Airway epithelial cell (primary cell): ENCODE measurements around the gene NHERF1. TPM values are rescaled to one million over a fixed set of nuclear protein-coding genes. Genes with fewer than 3 reads are reported as not detected.

ENCODE experiments used
- total RNA-seq: library from RNA; depleted of rRNA; stranded (reverse); fragments of >200 nt; gene quantifications from 2 replicates; pipeline ENCODE4 v1.2.3, GENCODE V29; 2015

The NHERF1 gene
- total RNA-seq, result 215 and 238 TPM in 2 replicates

DNA sequence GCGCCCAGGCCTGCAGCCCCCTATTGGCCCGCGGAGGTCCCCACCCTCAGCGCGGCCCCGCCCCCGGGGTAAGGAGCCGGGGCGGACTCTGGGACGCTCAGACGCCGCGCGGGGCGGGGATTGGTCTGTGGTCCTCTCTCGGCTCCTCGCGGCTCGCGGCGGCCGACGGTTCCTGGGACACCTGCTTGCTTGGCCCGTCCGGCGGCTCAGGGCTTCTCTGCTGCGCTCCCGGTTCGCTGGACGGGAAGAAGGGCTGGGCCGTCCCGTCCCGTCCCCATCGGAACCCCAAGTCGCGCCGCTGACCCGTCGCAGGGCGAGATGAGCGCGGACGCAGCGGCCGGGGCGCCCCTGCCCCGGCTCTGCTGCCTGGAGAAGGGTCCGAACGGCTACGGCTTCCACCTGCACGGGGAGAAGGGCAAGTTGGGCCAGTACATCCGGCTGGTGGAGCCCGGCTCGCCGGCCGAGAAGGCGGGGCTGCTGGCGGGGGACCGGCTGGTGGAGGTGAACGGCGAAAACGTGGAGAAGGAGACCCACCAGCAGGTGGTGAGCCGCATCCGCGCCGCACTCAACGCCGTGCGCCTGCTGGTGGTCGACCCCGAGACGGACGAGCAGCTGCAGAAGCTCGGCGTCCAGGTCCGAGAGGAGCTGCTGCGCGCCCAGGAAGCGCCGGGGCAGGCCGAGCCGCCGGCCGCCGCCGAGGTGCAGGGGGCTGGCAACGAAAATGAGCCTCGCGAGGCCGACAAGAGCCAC, at the start of gene NHERF1:
TSS of gene NHERF1 (plus strand) at position 100 of the 750 bp plus-strand sequence. CDS start at position 319, 219 bp downstream.

DNA sequence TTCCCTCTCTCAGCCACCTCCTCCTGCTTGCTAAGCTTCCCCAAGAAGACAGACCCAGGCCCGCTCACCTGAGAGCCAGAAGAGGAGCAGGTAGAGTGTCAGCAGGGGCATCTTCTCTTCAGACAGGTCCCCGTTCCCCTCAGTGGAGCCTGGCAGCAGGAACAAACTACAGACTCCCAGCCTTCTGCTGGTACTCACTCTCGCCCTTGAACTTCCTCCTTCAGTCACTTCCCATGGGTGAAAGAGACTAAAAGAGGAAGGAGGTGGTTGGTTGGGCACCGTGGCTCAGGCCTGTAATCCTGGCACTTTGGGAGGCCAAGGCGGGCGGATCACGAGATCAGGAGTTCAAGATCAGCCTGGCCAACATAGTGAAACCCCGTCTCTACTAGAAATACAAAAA, 35.7 kb upstream of the NHERF1 start, which contains the start of gene CD300LF:
TSS of gene CD300LF (minus strand) at position 168 of the 400 bp plus-strand sequence. CDS start at position 111, 57 bp downstream.

DNA sequence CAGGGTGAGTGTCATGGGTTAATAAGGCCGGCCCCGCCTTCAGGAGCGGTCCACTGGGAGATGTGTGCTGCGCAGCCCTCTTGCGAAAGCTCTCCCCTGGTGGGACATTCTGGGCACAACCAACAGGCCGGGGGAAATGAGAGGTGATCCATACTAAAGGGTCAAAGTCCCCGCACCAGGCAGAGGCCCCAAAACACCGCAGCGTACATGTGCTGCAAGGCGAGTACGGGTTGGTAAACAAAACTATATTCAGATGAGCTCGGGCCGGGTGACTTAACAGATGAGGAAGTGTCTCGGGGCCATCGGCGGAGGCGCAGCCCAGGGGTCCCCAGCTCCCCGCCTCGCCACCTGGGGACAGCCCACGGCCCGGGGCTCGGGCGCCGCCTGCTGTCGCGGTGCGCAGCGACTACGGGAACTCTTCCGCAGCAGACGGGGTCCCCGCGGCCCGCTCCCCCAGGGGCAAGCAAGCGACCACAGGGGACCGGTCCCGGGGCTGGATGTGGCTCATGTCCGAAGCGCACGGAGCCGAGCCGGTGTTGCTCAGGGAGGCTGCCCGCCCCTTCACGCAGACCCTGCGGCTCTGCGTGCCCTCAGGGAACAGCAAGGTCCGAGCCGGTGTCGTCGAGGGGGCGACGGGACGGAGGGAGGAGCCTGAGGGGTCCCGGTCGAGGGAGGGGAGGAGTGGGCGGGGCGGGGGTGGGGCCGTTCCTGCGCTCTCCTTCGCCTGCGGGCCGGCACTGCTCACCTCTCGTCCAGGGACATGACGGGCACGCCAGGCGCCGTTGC, 11.7 kb upstream of the NHERF1 start, which contains the start of gene RAB37:
TSS of gene RAB37 (plus strand) at position 744 of the 786 bp plus-strand sequence. CDS start at position 761, 17 bp downstream.

DNA sequence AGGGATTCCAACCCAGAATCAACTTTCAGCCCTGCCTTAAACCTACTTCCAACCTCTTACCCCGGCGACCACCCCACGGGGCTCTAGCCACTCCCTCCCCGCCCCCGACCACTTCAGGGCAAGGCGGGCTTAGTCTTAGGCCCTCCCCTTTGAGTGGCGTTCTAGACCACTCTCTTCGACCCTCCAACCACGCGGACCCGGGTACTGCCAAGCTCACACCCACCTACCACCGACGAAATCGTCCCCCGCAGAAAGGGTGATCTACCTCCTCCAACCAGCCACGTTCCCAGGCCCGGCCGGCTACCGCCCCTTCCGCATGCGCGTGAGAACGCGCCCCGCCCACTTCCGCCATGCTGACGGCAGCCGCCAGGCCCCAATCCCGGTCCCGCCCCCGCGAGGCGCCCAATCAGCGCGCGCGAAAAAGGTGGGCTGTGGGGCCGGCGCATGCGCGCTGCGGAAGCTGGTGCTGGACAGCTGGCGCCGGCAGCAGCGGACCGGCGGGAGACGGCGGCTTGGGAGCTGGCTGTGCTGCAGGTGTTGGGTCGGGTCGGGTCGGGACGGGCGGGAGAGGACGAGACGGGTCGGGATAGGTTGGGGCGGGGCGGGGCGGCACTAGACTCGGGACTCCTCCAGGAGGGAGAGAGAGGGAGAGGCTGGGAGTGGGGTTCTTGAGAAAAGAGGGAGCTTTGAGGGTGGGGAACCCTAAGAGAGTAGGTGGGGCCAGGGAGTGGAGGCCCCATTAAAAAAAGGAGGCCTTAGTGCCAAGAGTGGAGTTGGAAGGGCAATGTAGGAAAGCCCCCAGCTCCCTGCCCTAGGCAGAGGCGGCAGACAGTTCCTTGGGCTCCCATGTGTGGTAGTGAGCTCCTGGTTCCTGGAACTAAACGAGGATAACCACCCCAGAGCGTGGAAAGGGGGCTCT, 27.9 kb downstream of the NHERF1 start, which contains the start of gene NAT9:
TSS of gene NAT9 (minus strand) at position 302 of the 919 bp plus-strand sequence. CDS start 647 bp downstream, outside the sequence.

Other genes with a start within 250 kb of the NHERF1 start
- not detected in 2 replicates for gene CD300LB, start 217.2 kb upstream of the NHERF1 start, total RNA-seq
- not detected in 2 replicates for gene CD300C, start 202.5 kb upstream of the NHERF1 start, total RNA-seq
- gene CD300H, start 181.1 kb upstream of the NHERF1 start, total RNA-seq, result 0.46 TPM in 1 of 2 replicates, not detected in the other
- gene CD300LD, start 156.3 kb upstream of the NHERF1 start, total RNA-seq, result not detected in 2 replicates
- gene CD300E, start 124.9 kb upstream of the NHERF1 start, total RNA-seq, result not detected in 2 replicates
- not detected in 2 replicates for gene CD300LF, start 35.7 kb upstream of the NHERF1 start, total RNA-seq
- gene RAB37, start 11.4 kb upstream of the NHERF1 start, total RNA-seq, result 0.05 and 0.42 TPM in 2 replicates
- gene NAT9, start 27.7 kb downstream of the NHERF1 start, total RNA-seq, result 22.3 and 24.6 TPM in 2 replicates
- not detected in 2 replicates for gene GRIN2C, start 111.3 kb downstream of the NHERF1 start, total RNA-seq
- 48.2 and 57.8 TPM in 2 replicates for gene FDXR, start 124.4 kb downstream of the NHERF1 start, total RNA-seq
- gene FADS6, start 145.0 kb downstream of the NHERF1 start, total RNA-seq, result 0.74 and 0.85 TPM in 2 replicates
- 5.2 and 5.6 TPM in 2 replicates for gene USH1G, start 174.6 kb downstream of the NHERF1 start, total RNA-seq
- 0.42 and 0.79 TPM in 2 replicates for gene OTOP2, start 175.6 kb downstream of the NHERF1 start, total RNA-seq
- 0.14 and 0.56 TPM in 2 replicates for gene OTOP3, start 187.3 kb downstream of the NHERF1 start, total RNA-seq
- 3.8 and 9.2 TPM in 2 replicates for gene HID1, start 224.1 kb downstream of the NHERF1 start, total RNA-seq
- gene CDR2L, start 239.0 kb downstream of the NHERF1 start, total RNA-seq, result 19.4 and 27.5 TPM in 2 replicates